ENCODE results near the gene COLEC11.
"Not testable (repeated sequence)": the region's sequence is repeated elsewhere in the genome, so short reads cannot be mapped to it uniquely, and the experiment has no call there.

The COLEC11 gene

DNA sequence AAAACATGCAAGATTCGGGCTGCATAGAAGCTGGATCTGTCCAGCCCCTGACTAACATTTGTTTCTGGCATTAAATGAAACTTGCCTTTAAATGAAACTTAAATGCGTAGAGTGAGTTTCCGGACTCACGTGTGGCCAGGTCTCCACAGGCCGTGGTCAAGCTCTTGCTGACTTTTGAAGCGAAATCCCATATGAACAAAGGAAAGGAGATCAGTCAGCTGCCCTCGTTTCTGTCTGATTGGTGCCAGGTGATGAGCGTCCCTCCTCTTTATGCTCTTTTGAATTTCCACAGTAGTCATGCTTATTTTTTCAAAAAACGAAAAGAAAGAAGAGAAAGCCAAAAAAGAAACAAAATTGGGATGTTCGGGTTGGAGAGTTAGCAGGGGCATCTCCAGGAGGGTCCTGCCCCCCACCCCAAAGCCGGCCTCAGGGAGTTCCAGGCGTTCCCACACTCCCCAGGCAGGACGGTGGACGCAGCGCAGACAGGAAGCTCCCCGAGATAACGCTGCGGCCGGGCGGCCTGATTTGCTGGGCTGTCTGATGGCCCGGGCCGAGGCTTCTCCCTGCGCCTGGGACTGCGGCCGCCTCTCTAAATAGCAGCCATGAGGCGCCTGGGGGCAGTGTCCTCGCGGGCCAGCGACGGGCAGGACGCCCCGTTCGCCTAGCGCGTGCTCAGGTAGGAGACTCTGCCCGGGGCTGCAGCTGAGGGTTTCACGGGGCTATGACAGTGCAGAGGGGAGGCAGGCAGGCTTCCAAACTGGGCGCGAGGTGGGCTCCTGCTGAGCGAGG, at the start of gene COLEC11:
Gene COLEC11 (plus strand): TSS at position 620 of the 789 bp plus-strand sequence. CDS start 9,229 bp downstream, outside the sequence.
- DNase-seq = no peak

DNA sequence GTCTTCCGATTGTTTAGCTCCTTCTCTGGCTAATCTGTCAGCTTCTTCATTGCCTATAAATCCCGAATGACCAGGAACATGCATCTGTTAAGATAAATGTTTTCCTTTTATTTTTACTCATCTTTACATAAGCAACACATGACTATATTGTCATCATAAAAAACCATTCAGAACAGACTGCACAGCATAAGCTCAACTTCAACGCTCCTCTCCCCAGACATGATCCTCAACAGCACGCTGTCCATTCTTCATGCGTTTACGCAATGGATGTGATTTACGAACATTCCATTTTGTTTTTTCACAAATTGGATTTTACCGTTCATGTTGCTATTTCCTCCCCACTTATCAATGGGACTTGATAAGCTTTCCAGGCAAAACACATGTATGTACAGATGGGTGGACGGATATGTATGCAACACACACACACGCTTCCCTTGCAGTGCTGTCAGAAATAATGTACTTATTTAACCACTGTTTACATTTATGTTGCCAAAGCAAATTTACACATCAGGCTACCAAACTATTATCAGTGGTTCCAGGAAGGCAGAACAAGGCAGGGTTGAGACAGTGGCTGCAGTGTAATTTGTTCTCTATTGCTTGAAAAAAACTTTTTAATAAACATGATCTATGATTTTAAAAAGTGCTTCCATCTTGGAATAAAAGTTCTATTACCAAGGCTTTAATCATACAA, 49.0 kb upstream of the COLEC11 start:
- DNase-seq = no peak

DNA sequence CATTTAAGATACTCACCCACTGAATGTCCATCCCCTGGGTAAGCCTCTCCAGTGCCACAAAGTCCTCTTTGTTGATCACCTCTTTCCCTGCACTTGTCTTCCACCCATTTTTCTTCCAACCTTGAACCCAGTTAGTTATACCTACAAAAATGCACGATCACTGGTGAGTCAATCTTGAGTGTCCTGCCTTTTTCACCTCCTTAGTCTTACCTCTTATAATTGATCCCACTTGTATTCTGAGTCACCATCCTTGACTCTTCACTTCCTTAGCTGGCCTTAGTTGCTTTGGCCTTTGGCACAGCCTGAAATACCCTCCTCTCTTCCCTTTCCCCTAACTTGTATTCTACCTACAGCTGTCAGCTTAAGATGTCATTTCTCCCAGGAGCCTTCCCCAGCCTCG, 47.0 kb upstream of the COLEC11 start:
- DNase-seq = no peak

DNA sequence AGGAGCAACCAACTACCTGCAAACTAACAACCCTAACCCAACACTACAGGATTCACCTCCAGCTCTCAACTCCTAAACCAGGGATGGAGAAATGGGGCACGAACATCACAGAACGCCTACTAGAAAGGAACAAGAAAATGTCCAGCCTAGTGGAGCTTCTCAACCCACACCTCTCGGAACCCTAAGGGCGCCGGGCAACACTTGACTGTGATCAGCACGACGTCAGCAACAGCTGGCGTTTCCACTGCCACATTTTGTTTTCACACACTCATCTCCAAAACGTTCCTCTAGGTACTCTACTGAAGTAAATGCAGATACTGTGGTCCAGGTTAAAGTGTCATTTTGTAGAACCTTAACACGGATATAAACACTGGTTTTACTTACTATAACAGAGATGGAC, 41.0 kb upstream of the COLEC11 start:
- no peak for DNase-seq

DNA sequence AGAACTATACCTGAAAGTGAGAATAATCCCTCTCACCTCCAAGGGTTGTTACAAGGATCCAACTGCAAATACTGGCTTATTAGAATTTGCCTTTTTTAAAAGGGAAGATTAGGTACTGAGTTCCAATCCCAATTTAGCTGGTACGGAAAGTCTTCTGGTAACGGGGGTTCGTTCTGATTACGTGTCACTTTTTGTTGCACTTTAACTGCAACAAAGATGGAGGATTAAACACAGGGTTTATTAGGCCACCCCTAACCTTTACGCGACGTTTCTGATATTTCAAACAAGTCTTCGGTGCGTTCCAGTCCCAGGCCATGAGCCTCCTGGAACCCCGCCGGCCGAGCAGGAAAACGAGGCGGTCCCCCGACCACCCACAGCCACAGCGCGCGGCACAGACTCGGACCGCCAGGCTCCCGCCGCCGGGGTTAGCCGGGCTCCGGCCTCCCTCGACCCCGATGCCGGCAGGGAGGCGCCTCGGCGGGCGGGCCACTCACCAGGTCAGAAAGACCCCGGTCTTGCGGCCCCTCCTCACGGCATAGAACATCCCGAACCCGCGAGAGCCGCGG, 37.2 kb upstream of the COLEC11 start:
- no peak for DNase-seq

DNA sequence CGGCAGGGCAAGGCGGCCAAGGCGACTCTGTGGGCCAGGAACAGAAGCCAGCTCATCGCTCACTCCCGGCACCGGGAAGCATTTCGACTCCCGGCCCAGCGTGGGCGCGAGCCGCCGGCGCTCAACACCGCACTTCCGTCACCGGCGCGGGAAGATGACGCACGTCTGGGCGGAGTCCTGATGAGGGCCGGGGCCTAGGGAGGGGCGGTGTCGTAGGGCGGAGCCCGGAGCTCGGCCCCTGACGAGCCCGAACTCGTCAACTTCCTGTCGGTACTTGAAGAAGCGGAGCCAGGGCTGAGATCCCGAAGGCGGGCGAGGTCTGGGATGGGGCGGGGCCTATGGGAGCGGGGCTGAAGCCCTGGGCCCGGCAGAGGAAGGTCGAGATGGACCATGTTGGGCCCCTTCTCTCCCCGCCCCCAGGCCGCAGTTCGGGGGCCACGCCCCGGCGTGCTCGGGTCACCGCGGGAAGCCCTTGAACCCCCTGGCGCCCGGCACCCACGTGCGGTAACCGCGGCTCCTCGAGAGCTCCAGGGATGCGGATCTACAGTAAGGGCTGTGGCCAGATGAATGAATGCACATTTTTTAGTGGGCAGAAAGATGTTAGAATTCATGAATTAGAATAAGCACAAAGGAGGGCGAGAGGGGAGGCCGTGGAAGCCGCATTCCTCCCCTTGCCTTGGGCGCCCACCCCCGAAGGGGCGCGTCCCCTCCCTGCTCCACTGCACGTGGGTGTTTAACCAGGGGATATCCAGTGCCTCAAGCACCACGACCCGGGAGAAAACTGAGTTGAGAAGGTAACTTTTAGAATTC, 36.5 kb upstream of the COLEC11 start, which contains the start of gene RNASEH1:
Gene RNASEH1 (minus strand): TSS at position 129 of the 810 bp plus-strand sequence. CDS start 73 bp downstream, at position 56.
- peak; percentile 70 to 98 (median 94) for DNase-seq

DNA sequence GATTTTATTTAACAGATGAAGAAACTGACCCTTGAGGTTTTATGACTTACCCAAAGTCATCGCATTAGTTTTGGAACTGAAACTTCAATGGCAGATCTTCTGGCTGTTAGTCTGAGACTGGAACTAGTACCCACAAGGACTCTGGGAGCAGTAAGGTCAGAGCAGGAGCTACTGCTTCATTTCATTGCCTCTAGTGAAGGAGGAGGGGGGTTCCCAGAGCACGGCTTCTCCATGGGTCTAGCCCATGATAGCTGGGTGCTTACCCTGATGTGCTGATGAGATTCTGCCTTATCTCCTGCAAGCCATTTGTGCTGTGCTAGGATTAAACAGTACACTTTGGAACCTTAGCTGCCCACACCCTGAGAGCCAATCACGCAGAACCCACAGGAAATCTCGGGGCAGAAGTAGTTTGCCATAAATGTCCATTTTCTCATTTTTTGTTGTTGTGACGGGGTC, 31.4 kb upstream of the COLEC11 start:
- DNase-seq = no peak

DNA sequence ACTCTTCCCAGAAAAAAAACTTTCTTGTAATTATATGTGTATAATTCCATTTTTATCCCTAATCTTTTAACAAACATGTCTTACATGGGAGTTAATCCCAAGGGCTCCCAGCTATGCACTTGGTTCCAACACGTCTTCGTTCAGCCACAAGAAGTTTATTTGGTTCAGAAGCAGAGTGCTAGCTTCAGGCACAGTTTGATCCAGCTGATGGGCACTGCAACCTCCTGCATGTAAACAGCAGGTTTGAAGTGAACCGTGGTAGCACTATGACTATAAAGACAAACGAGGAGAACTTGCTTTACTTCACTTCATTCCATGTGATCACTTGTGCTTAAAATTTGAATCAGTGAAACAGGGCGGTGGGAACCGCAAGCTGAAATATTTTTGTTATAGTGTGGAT, 29.8 kb upstream of the COLEC11 start:
- DNase-seq = no peak

DNA sequence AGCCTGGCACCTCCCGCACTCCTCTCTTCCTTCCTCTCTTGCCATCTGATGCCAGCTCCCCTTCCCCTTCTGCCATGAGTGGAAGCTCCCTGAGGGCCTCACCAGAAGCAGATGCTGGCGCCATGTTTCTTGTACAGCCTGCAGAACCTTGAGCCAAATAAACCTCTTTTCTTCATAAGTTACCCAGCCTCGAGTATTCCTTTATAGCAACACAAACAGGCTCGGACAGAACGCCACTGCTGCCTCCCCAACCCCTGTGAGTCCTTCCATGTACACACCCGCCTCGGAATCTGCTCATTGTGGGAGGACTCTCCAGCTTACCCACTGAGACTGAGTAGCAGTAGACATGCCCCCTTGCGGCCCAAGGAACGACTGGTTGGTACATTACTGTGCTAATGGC, 28.1 kb upstream of the COLEC11 start:
- DNase-seq = no peak

DNA sequence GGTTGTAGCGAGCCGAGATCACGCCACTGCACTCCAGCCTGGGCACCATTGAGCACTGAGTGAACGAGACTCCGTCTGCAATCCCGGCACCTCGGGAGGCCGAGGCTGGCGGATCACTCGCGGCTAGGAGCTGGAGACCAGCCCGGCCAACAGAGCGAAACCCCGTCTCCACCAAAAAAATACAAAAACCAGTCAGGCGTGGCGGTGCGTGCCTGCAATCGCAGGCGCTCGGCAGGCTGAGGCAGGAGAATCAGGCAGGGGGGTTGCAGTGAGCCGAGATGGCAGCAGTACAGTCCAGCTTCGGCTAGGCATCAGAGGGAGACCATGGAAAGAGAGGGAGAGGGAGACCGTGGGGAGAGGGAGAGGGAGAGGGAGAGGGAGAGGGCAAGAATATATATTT, 25.3 kb upstream of the COLEC11 start:
- DNase-seq = not testable (repeated sequence)

DNA sequence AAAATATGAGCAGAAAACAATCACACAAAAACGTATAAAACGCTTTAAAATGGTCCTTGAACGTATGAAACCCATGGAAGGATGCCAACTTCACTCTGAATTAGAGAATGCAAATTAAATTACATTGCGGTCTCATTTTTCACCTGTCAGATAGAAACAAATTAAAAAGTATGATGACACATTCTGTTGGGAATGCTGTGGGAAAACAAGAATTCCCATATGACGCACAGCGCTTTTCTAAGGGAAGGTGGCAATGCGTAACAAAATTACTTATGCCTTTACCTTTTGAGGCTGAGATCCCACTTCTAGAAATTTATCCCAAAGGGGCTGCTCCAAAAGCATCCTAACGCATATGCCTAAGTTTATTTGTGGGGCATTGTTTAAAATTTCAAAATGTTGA, 23.6 kb upstream of the COLEC11 start:
- DNase-seq = no peak

DNA sequence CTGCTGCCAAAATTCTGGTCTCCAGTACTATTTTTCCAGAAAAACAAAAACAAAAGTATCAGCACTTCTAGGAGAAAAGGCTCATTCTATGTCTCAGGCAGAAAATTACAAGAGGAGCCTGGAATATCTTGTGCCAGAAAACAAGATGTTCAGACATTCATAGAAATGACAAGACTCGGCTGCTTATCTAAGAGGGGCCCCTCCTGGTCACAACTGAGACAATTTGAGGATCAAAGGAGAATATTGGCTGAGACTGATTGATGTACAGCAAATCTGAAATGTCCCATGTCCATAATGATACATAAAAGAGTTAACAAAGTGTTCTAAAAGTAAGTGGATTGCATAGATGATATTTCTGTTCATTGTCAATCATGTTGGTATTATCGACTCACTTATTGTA, 22.3 kb upstream of the COLEC11 start:
- DNase-seq = no peak

DNA sequence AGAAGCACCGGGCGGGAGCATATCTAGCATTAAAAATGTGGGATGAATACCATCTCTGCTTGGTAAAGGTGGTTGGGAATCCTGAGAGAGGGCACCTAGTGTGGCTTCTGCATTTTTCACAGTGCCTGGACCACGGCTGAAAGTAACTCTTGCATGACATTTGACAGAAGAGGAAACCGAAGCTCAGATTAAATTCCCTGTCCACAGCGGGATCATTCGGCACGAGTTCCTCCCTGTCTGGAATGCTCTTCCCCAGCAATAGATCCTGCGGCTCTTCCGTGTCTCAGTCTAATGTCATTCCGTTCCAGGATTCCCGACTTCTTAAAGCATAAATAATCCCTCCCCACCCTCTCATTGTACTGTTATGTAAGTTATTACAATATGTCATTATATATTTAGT, 20.8 kb upstream of the COLEC11 start:
- no peak for DNase-seq

DNA sequence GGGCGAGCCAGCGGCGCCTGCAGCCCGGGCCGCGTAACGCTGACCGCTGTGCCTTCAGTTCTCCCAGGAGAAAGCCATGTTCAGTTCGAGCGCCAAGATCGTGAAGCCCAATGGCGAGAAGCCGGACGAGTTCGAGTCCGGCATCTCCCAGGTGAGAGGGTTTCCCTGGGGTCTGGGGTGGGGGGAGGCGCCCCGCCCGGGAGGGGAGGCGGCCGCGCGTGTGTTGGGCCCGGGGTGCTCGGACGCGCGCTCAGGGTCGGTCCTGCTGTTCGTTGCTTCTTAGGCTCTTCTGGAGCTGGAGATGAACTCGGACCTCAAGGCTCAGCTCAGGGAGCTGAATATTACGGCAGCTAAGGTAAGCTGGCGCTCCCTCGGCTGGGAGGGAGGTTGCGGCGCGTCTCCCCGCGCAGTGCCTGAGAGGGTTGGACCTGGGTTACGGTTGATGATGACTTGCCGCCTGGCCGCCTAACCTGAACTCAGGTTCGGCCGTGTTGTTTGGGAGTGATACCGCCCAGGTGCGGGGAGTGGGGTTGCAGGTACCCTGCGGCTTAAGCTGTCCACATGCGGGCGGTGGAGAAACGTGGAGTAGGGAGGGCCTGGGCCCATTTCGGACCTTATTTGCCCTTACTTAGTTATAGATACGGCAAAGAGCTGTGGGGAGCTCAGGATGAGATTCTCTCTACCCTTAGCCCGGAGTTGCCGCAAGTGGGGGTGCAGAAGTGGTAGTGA, 19.2 kb upstream of the COLEC11 start:
- peak in 1 of 56 donors; percentile 26 for DNase-seq

DNA sequence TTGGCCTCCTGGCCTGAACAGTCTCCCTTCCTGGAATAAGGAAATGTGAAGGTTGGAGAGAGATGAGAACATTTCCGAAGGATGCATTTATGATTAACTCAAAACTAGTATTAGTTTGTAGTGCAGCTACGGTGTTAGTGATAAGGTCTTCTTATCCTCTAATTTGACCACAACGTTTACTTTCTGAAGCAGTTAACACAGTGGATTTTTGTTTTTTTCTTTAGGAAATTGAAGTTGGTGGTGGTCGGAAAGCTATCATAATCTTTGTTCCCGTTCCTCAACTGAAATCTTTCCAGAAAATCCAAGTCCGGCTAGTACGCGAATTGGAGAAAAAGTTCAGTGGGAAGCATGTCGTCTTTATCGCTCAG, 18.7 kb upstream of the COLEC11 start:
- not testable (repeated sequence) for DNase-seq

DNA sequence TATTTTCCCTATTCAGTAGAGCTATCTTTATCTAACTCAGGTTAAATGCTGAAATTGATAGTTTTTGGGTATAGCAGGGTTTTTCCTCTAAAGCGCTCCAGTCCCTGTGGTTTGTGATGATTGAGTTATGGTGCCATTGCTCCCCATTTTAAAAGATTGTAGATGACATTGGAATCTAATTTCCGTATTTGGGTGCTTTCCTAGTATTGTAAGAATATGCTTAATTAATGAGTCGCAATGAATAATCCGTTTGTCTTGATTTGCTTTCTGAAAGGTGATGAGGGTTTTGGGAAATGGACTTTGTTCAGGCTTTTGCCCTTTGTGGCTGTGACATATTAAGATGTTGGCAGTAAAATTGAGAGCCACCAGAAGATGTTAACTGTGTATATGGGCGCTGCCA, 15.9 kb upstream of the COLEC11 start:
- DNase-seq = no peak

DNA sequence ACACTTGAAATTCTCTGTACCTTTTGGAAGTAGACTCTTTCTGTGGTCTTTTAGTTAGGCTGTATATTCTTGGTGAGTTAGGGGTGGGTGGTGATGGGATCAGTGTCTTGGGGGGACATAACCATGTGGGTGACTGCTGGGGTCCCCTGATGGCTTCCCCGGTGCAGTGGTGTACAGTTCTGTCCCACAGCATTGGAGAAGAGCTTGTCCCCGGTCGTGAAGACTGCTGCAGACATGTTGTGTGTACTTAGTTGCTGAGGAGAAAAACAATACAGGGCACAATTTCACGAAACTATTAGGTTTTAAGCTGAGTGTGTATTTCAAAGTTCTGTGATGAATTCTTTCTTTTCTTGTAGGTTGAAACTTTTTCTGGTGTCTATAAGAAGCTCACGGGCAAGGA, 14.5 kb upstream of the COLEC11 start:
- no peak for DNase-seq

DNA sequence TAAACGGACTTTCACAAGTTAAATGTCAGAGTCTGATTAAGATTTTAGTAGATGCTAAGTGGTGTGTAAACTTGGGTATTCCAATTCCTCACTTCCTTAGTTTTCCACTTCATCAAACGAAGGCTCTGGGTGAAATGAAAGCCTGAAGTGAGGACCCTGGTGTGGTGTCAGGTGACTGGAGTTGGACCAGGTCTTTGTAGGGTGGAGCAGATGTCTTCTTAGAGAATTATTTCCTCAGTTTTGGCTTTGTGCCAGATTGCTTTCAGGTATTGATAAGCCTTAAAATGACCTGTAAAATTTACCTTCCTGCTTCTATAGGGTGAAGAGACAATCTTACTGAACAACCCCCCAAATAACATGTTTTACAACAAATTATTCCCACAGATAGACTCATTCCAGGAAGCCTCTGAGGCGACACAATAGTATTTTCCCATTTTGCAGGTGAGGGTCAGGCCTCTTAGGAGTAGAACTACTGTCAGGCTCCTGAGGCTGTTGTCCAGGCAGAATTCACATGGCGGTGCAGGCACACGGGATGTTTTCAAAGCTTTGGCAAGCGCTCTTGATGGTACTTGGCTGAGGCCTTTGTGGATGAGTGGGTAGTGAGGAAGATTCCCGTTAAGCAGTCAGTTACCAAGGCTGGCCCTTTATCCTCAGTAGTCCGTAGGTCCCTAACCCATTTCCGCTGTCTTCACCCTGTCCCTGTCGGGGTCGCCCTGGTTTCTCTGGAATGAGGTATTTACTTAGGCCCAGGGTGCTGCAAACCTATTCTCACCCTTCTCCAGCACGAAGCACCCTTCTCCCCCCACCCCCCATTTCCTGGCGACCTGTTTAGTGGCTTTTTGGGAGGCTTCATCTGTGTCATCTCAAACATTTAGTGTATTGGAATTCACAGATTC, 13.3 kb upstream of the COLEC11 start:
- DNase-seq = no peak

DNA sequence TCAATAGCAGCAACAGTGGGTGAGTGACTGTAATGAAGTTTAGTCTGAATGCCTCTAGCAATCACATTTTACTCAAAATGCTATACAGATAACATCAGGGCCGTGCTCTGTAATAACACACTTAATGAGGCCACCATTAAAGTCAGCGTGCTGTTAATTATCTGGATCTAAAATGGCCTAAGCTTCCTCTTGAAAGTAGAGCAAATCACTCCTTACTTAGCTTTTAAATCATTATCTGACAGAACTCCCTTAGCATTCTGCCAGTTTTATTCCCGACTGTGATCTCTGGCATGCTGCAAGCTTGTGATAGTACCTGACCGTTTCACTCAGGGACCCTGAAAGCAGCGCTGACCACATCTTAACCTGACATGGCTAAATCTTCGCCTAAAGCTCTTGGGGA, 10.8 kb upstream of the COLEC11 start:
- DNase-seq = no peak
